HG03378 (cell line): ENCODE data around the gene CCSER1.
"Not testable (repeated sequence)": the region's sequence is repeated elsewhere in the genome, so short reads cannot be mapped to it uniquely, and the experiment has no call there.

Experiments
- ATAC-seq: cut with Tn5 transposase; IDR thresholded peaks from one replicate; pipeline ENCODE4 v1.9.1; 2021; ENCODE audit warnings: mild to moderate bottlenecking, moderate library complexity; ENCODE audit not compliant: unreplicated experiment

Gene CCSER1

GRCh38 chr4:90425893-90426292, 298.7 kb downstream of the CCSER1 start:
- ATAC-seq: no peak

GRCh38 chr4:90438522-90438921, 311.3 kb downstream of the CCSER1 start:
- no peak for ATAC-seq

DNA sequence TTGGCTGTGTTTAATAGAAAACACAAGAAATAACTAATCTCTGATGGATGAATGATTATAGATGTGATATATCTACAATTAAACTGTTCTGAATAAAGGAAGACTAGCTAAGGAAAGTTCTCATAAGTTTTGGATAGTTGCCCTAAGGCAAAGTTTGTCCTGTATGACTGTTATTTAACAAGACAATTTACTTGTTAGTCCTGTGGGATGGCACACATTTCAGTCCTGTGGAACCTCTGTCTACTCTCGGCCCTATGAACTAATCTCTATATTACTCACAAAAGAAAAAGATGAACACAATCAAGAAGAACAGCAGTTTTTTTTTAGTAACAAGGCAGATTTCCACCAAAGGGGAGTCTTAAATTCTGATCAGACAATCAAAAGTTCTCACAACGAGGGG, 314.6 kb downstream of the CCSER1 start:
- no peak for ATAC-seq

DNA sequence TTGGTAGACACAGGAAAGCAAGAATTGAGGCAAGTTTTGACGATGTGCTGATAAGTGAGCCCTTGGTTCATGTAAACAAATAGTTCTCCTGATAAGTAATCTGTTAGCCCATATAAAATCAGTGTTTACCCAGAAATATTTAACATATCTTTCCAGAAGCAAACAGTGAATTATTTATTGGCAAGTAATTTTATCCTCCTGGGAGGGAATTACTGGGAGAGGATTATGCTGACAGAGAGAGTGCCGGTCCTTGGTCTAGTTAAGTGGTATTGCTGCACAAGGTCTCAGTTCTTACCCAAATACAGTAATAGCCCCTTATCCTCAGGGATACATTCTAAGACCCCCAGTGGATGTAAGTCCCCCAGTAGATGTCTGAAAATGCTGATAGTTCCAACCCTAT, 315.4 kb downstream of the CCSER1 start:
- no peak for ATAC-seq

DNA sequence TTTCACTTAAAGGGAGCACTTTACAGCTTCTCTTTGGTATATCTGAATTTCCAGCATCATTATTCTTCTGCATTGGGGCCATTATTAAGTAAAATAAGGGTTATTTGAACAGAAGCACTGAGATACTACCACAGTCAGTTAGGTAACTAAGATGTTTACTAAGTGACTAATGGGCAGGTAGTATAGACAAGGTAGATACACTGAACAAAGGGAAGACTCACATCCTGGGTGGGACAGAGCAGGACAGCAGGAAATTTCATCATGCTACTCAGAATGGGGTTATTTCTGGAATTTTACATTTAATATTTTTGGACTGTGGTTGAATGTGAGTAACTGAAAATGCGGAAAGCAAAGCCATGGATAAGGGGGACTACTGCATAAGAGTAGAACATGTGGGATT, 316.0 kb downstream of the CCSER1 start:
- ATAC-seq: no peak

- ATAC-seq: no peak
Measured at GRCh38 chr4:90444904-90445303, 317.7 kb downstream of the CCSER1 start.

DNA sequence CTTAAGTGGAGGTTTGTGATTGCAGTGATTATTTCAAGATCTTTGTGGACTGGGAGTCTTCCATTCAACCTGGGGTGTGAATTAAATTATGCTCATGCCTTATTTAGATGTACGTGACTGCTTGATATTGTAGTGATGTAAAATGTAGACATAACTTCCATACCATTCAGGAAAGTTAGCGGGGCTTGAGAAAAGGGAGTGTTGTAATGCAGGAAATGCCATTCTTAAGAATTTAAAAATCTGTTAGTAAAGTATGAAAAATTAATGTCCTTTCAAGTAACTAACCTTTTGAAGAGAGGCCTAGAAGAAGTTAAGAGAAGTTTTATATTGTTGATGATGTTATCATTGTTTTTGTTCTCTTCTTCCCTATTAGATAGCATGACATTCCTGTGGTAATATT, 318.2 kb downstream of the CCSER1 start:
- no peak for ATAC-seq

DNA sequence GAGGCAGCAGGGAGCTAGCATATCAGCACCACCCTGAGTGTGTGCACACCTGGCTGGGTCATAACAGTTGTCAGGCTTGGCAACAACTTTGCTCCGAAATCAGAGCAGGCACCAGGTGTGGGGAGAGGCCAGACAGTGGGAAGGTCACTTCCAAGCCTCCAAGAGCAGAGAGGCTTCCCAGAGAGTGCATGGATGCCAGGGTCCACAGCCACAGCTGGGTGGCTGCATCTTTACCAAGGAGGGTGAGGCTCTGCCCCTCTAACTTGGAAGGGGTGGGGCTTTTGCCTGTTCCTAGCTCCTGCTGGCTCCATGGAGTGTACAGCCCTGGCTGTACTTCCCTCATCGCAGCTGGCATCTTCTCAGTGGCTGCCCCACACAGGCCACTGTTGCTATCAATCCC, 322.4 kb downstream of the CCSER1 start:
- ATAC-seq: no peak

DNA sequence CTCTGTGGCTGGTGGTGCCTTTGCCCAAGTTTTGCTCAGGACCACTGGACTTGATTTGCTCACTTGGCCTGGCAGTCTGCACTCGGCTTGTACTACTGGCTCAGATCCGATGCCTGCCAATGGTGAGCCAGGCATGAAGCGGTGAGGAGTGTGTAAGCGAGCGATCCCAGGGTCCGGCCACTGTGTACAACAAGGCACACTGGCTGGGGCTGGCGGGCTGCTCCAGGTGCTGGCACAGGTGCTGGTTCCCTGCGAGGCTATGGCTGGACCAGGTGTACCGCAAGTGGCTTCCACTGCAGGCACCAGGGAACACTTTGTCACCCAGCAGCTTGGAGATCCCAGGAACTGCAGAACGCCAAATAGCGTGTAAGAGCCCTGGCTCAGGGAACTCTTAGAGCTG, 329.7 kb downstream of the CCSER1 start:
- no peak for ATAC-seq

DNA sequence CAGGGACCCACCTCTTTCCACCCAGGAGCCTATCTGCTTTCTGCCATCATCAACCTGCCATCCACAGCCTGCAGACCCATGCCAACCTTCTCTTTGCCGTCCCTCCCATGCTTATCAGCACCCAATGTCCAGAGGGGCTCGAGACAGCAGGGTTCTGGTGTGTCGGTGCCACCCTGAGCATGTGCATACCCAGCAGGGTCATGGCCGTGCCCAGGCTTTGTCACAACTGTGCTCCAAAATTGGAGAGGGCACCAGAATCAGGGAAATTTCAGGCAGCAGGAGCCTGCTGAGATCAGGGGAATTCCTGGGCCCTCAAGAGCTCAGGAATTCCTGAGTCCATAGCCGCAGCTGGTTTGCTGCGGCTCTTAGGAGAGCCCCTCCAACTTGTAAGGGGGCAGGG, 330.6 kb downstream of the CCSER1 start:
- ATAC-seq: no peak

DNA sequence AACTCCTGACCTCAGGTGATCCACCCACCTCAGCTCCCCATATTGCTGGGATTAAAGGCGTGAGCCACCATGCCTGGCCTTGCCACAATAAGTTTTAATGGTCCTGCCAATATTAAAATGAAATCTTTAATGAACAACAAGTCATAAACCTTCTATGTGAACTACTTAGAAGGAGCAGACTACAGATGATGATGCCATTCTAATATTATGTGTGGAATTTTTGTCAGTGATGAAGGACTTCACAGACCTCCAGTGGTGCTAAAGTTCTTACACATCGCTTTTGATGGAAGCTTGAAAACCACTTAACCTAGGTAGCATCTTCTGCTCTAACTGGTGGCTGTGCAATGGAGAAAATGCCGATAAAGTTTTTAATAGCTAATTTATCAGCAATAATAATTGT, 331.4 kb downstream of the CCSER1 start:
- ATAC-seq: no peak

- ATAC-seq: no peak
Measured at GRCh38 chr4:90474484-90474883, 347.3 kb downstream of the CCSER1 start.

GRCh38 chr4:90476019-90476418, 348.8 kb downstream of the CCSER1 start:
- ATAC-seq: no peak

DNA sequence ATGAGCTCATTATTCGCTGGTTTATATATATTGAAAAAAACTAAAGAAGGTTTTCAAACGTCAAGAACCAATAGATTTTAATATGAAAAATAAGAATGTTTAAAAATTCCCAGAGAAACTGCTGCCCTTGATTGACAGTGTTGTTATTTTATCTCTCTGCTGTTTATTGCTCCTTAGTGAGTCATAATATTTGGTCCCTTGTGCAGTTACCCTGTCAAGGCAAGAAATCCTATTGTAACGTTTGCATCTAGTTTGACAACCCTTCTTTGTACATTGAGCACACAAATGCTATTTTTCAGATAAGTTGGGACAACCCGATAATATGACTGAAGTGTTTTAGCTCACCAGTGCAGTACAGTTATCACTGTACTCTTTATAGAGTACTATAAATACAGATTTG, 349.4 kb downstream of the CCSER1 start:
- ATAC-seq: no peak

GRCh38 chr4:90484894-90485293, 357.7 kb downstream of the CCSER1 start:
- not testable (repeated sequence) for ATAC-seq

DNA sequence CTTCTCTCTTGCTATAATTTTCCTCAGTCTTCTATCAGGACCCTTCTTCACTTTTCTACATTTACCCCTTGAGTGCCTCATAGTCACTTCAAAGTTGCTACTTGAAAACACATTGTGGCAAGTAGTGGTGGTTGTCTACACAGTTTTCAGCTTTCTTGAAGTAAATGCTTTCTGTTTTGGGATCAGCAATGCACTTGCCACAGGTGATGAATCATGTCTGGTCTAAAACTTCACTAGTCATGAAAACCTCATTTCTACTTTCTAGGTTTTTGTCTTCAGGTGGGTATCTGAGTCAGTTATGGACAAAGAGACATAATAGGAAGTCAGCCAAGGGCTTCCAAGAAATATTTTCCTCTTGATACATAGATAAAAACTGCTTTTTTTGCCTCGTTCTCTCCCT, 359.2 kb downstream of the CCSER1 start:
- ATAC-seq: no peak

GRCh38 chr4:90495211-90495610, 368.0 kb downstream of the CCSER1 start:
- no peak for ATAC-seq

DNA sequence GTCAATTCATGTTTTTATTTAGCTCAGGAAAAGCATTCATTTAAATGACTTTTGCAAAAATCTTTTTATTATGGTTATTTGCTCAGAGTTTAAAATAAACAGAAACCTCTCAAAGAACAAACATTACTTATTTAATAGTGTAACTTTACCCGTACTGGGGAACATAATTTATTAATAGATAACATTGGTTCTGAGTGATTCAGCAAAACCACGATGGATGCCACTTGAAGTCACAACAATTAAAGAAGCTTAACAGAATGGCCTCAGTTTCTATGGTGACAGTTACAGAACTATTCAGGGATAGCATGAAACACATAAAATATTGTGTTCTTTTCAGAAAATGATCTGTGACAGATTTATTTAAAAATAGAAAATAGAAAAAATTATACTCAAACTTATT, 368.7 kb downstream of the CCSER1 start:
- ATAC-seq: no peak

GRCh38 chr4:90498175-90498574, 371.0 kb downstream of the CCSER1 start:
- ATAC-seq: no peak

DNA sequence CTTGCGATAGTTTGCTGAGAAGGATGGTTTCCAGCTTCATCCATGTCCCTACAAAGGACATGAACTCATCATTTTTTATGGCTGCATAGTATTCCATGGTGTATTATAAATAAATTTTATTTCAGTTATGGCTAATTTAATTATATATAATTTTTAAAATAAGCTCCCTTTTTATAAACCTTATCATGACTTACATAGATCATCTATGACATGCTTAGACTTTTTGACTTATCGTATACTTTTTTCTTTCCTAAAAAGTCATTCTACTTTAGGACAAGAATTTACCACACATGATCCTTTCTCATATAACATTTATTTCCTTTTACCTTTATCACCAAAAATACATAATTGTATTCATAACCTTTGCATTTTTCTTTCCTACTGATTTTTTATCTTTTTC, 376.5 kb downstream of the CCSER1 start:
- no peak for ATAC-seq

GRCh38 chr4:90515191-90515590, 388.0 kb downstream of the CCSER1 start:
- no peak for ATAC-seq

DNA sequence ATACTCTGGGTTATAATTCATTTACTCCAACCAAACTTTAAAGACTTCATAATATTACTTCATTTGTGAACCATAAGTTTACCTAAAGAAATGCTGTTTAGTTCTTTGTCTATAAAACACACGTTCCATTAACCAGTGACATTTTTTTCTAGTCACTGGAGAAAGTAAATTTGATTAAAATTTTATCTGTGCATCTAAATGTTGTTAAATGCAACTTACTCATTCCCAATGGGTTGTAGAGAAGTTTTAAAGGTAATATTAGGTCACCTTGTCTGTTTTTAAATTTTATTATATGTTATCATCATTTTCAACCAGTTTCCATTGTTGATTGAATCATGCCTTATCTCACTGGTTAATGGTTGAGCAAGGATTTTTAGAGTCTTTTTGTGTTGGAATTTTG, 401.4 kb downstream of the CCSER1 start:
- no peak for ATAC-seq

DNA sequence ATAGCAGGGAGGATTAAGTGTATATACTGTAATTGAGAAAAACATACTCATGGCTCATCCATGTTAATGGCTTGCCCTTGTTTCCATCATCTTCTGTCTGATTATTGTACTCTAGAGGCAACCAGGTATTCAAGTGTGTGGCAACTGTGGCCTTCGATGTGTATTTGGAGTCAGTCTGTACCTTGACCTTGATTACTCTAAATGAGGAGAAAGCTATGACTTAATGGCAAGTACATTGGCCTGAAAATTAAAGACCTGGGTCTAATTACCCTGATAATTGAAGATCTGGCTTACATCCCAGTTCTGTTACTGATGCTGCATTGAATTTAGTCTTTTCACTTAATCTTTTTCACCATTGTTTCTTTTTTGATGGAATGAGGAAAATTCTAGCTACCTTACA, 409.2 kb downstream of the CCSER1 start:
- no peak for ATAC-seq

- no peak for ATAC-seq
Measured at GRCh38 chr4:90537491-90537890, 410.3 kb downstream of the CCSER1 start.
